NCI-H1436 (cell line): ENCODE data around the gene BCL2L11.

Experiments used
- DNase-seq: peaks from one replicate; lab custom pipeline; 2025; lab: John Stamatoyannopoulos, UW

Gene BCL2L11

DNA sequence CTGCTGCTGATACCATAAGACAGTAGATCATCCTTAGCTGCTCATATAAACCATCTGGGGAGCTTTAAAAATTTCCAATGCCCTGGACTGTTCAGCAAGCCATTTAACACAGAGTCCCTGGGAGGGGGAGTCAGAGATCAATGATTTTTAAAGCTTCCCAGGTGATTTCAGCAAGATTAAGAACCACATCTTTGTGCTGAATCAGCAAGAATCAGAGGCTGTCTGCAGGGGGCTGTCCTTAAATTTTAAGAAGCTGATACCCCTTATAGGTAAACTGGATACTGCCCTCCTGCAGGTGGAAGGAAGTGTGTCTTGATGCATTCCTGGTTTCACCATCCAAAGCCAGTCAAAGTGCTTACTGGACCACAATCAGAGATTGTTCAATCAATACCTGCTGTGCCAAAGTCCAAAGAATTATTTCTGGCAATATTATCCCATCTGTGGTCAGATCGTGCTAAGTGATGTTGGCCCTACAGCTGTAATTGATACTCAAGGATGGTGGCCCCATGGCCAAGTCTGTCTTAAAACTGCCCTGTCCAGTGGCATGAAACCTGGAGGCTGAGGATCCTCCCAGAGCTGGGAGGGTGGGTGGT is 72.2 kb downstream of the BCL2L11 start:
- DNase-seq, result no peak

DNA sequence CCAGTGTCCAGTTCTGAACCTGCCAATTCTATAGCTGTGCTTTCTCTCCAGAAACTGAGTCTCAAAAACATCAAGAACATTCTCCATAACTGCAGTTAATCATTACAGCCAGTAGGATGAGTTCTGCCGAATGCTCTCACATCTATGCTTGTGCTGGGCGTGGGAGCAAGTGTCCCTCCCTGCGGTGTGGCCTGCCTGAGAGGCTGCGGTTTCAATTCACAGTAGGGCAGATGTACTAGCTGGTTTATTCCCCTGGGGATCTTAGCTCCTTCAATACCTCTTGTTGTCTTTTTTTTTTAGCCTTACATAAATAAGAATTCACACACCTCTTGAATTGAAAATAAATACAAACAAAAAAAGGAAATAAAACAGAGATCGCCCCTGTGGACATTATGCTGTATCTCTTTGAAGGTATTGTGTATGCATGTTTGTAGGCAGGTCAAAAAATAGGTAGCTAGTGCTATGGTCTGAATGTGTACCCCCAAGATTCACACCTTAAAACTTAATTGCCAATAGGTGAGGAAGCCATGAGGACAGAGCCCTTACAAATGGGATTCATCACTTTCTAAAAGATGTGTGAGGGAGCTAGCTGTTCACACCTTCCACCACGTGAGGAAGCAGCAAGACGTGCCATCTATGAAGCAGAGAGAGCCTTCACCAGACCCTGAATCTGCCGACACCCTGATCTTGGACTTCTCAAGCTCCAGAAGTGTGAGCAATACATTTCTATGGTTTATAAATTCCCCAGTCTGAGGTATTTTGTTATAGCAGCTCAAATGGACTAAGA is 74.3 kb downstream of the BCL2L11 start:
- DNase-seq, result no peak

DNA sequence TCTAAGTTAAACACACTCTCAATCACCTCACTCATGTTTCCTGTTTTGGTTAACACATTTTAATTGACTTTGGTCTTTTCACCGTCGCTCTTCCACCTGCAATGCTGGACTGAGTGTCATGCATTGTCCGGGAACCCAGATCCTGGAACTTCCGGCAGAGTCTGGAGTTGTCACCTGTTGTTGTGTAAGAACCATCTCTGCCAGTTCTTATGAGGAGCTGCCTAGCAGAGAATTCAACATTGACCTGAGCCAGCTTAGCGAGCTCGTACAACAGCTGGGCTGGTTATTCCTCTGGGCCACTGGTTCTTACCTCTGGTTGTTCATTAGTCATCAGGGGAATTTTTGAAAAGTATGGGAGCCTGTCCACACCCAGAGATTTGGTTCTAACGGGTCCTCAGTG is 75.7 kb downstream of the BCL2L11 start:
- DNase-seq, result no peak

DNA sequence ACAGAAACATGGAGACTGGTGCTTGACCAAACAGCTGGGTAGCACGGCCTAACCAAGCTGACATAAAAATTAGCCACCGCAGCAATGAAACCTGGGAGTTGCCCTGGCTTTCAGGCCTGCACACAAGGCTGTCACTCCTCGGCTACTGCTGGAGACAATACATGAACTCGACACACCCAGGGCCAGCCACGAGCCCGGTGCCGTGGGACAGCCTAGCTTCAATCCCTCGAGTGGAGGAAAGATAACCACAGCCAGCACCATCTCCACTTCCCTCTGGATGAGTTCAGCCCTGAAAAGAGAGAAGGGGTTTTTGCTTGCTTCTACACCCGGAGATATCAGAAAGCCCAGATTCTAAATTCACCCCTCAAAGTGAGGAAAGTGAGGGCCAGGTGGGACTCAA is 78.0 kb downstream of the BCL2L11 start:
- DNase-seq, result no peak

DNA sequence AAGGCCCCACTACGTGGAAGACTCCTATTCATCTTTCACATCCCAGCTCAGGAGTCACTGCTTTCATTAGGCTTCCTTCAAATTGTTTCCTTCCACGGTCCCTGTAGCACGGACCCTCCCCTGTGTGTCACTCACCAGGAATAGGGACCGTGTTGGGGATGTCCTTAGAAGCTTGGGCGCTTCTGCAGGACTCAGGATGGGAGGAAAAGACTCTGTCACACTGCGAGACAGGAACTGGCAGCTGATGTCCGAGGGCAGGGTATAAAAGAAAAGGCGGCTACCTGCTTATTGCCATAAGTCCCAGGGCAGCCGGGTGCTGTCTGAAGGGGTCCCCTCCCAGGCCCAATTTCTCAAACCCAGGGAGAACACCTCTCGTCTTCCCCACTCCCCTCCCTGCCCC is 79.1 kb downstream of the BCL2L11 start:
- no peak for DNase-seq

DNA sequence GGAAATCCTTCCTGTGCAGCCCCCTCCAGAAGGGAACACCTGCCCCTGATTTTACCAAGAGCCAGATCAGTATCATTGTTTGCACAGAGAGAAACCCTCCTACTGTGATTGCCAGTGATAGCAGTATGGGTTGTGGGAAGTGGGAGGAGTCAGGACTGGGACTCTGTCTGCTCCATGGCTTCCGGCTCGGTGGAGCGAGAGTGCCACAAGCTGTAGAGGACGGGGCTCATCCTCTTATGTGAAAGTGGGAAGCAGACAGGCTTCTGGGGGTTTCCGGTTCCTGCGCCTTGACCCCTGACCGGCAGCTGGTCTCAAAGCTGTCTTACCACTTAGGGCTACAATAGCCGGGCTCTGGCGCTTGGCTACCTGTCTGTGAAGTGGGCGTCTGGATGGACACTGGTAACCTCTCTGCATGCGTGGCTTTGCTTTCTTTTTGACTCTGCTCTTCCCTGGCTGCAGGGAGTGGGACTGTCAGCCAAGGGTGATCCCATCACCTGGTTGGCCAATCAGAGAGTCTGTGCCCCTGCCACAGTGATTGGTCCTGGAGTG is 79.7 kb downstream of the BCL2L11 start:
- no peak for DNase-seq

DNA sequence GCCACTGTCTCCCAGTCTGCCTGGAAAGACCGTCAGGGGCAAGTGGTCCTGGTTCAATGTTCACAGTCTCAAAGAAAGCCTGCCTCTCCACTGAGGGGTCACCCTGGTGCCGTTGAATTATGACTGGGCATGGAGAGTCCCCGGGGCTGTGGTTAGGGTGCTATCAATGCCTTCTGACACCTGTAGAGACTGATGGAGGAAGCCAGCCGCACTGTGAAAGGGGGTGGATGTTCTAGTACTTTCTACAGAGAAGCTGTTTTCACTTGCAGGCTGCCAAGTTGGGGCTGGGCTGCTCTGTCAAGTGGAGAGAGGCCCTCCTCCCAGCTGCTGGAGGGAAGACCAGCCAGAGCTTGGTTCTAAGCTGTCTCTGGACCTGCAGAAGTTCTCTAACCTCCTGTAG is 80.5 kb downstream of the BCL2L11 start:
- no peak for DNase-seq

DNA sequence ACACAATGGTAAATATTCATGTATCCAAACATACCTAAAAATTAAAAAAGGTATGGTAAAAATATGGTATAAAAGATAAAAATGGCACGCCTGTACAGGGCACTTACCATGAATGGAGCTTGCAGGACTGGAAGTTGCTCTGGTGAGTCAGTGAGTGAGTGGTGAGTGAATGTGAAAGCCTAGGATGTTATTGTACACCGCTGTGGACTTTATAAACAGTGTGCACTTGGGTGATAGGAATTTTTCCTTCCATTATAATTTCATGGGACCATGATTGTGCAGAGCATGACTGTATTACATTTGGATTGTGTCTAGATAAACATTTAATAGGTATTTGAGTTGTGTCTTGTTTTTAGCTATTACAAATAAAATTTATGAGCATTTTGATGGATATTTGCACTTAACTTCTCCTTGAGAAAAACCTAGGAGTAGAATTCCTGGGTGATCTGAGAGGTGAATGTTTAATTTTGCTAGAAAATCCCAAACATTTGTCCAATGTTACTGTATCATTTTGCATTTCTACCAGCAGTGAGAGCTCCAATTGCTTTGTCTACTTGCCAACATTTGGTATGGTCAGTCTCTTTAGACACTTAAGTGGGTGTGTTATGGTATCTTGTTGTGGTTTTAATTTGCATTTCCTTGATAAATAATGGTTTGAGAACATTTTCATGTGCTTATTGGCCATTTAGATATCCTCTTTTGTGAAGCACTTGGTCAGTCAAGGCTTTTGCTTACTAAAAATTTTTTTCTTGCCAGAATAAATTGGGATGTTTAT is 81.7 kb downstream of the BCL2L11 start:
- DNase-seq, result no peak

DNA sequence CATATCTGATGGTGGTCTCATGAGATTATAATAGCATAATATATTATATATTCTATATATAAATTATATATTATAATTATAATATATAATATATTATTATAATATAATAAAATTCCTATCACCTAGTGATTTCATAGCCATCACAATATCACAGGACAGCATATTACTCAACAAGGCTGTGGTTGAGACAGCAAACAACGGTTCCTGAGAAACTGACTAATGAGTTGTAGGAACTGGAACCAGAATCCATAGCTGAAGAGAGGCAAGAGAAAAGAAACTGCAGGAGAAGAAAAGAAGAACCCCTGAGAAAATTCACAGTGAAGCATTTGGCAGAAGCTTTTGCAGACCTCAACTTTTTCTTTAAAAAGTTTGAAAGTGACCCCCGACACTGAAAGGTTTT is 84.0 kb downstream of the BCL2L11 start:
- DNase-seq, result no peak

DNA sequence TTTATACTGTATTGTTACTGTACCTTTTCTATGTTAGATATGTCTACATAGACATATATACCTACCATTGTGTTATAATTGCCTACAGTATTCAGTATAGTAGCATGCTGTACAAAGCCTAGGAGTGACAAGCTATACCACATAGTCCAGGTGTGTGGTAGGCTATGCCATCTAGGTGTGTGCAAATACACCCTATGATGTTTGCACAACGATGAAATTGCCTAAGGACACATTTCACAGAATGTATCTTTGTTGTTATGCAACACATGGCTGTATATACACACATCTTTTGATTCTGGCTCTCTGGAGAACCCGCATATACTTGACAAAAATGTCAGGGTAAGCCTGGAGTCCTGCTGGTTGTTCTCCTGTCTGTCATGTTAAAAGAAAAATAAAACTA is 85.1 kb downstream of the BCL2L11 start:
- DNase-seq, result no peak

DNA sequence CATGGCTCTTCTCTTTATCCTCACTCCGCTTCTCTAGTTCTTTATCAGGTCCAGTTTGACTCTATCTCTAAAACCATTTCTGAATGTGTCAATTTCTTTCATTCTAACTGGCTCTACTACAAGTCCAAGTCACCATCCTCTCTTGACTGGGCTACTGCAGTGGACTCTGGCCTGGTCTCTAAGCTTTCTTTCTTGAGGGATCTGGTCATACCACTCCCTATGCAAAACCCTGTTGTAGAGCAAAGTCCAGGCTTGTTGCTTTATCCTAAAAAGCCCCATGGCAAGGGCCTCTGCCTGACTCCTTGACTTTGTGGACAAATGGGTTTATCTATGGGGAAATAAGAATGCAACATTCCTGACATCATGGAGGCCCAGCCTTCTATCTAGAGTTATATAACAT is 87.1 kb downstream of the BCL2L11 start:
- DNase-seq, result no peak

DNA sequence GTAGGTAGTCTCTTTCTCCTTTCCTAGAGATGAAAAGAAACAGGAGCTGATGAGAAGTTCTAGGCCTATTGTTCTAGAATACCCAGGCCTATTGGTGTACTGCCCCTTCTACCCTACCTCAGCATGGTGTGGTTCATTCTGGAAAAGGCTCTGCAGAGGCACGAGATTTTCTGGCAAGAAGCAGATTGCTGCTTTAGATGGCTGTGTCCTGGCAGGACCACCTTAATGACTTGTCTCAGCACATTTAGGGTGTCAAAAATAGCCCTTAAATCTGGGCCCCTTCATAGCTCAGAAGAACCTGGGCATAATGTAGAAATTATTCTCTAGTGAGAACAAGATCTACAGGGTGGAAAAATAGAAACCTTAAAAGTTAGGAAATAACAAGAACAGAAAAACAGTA is 87.9 kb downstream of the BCL2L11 start:
- DNase-seq, result no peak

DNA sequence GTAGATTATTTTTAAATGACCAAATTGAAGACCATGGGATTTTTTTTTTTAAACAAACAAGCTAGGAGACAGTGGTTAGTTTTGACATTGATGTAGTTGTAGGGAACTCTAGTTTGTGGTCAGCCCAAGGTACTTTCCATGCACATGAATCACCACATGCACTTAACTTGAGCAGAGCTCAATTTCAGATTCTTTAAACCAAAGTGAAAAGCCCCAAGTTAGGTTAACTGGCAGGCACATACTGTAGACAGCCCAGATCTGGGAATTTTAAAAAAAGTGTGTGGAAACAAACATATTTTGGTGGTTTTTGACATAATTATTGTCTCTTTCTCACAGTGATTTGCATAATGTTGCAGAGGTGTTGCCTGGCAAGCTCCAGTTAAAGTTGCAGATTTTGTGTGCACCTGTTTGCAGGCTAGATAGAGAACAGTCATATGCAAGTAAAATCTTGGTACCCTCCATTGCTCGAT is 88.4 kb downstream of the BCL2L11 start:
- DNase-seq, result no peak

DNA sequence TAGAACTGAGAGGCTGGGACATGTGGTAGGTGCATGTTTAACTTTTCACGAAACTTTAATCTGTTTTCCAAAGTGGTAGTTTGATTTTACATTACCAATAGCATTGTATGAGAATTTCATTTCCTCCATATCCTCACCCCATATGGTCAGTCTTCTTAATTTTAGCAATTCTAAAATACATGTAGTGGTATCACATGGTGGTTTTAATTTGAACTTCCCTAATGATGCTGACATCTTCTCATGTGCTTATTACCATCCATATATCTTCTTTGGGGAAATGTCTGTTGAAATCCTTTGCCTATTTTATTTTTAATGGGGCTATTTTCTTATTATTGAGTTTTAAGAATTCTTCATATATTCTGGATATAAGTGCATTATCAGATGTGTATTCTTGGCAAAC is 89.3 kb downstream of the BCL2L11 start:
- no peak for DNase-seq

DNA sequence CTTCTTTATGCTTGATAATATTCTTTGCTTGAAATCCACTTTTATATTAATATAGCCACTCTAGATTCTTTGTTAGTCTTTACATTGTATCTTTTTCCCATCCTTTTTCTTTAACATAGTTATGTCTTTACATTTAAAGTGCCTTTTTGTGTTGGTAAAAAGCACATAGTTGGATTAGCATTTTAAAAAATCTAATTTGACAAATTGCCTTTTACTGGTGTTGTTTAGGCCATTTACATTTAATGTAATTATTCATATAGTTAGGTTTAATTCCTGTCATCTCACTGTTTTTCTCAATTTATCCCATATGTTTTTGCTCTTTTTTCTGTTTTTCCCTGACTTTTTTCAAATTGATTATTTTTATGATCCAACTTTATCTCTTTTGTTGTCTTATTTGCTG is 93.2 kb downstream of the BCL2L11 start:
- DNase-seq, result no peak

DNA sequence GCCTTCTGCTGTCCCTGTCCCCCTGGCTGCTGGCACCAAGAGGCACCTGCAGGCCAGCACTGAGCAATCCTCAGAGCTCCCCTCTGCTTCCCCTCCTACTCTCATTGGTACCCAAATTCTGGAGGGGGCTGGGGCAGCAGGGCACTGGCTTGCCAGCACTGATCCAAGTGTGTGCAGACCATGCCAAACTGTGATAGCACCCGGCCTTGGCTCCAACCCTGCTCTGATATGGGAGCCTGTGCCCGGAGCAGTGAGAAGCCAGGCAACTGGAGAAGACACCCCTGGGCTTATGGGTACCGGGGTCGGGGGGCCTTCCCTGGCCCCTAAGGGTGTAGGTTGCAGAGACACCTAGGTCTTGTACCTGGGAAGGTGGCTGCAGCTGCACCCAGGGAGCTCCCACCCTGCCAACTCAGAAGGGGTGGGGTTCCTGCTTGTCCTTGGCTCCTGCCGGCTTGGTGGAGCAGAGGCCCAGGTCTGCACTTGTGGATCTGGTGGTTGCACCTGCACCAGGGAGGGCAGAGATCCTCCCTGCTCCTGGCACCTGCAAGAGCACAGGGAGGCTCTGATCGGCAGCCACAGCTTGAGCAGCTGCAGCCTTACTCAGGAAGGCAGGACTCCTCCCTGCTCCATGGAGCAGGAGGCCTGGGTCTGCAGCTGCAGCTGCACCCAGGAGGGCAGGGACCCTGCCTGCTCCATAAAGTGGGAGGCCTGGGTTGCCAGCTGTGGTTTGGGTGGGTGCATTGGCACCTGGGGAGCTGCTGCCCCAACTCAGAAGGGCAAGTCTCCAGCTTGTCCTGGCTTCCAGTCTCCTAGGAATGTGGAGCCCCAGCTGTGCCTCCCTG is 96.3 kb downstream of the BCL2L11 start:
- DNase-seq, result no peak
